K562 (cell line): Measurements from ENCODE around the gene OPCML. TPM values are rescaled to one million over a fixed set of nuclear protein-coding genes. Genes with fewer than 3 reads are reported as not detected.

Experiments used
- ATAC-seq: fragments of 200-7000 bp; cut with Tn5 transposase; 3 replicates; pipeline ENCODE4 v1.9.1; 2020; ENCODE audit warnings: moderate library complexity
- BruUV-seq: library from RNA; stranded (reverse); fragments of 400-500 nt; replicated peaks from 2 replicates; lab custom pipeline; 2021; lab: Mats Ljungman, UMichigan
- CTCF ChIA-PET: fragments of 300-600 bp; formaldehyde crosslinking; extraction: SDS; loops from one replicate; lab custom pipeline; 2021; ENCODE audit warnings: low intra/inter-chr PET ratio; lab: Yijun Ruan, JAX
- POLR2A ChIA-PET: fragments of 300-600, 350-650 bp; sonication (Branson Sonifier 250); formaldehyde crosslinking; extraction: SDS; loops from one replicate; lab custom pipeline; 2021; ENCODE audit warnings: antibody characterized with exemption, inconsistent platforms; lab: Yijun Ruan, JAX
- DNase-seq, 4 experiments: peaks; one replicate each; pipeline versions ENCODE4 v3.0.0 to v3.0.0-alpha.2; 2011 to 2018; ENCODE audit warnings: low spot score in 3 of 4, mixed read lengths in 3 of 4; ENCODE audit errors: extremely low read depth in 1 of 4
- FAIRE-seq: peaks from 2 replicates; lab custom pipeline; 2011; peaks lifted over from hg19 to GRCh38; lab: Jason Lieb, UNC
- H2AFZ ChIP-seq: 2 replicates; pipeline ENCODE4 v1.6.0; 2011; ENCODE audit warnings: low read depth, low read length, control low read depth, inconsistent platforms
- H3K27ac ChIP-seq: fragments of 200-600 bp; 3 replicates; pipeline ENCODE4 v1.8.0; 2011; ENCODE audit warnings: low read depth, mild to moderate bottlenecking, control low read depth, inconsistent platforms, low read length, moderate library complexity, mixed read lengths; ENCODE audit errors: extremely low read depth
- H3K27me3 ChIP-seq, 2 experiments: fragments of 300-600 bp in 1 of 2; 2 replicates in 1 of 2; 3 replicates in 1 of 2; pipeline versions ENCODE4 v1.6.0 to v1.8.0; 2011; ENCODE audit warnings: inconsistent platforms in 2 of 2, low read length in 2 of 2, mild to moderate bottlenecking in 1 of 2, mixed read lengths in 1 of 2, moderate library complexity in 1 of 2; ENCODE audit not compliant: control insufficient read depth in 2 of 2, insufficient read depth in 2 of 2
- H3K36me3 ChIP-seq: fragments of 300-600 bp; 3 replicates; pipeline ENCODE4 v1.8.0; 2011; ENCODE audit warnings: mild to moderate bottlenecking, low read length, inconsistent platforms; ENCODE audit not compliant: control insufficient read depth, insufficient read depth
- H3K4me1 ChIP-seq, 2 experiments: fragments of 200-600 bp in 1 of 2; replicated peaks in 1 of 2; 2 replicates in 1 of 2; 3 replicates in 1 of 2; pipeline versions ENCODE4 v1.5.1 to v1.8.0; 2011; ENCODE audit warnings: inconsistent platforms in 2 of 2, low read length in 2 of 2, mild to moderate bottlenecking in 1 of 2, mixed read lengths in 1 of 2, moderate library complexity in 1 of 2; ENCODE audit not compliant: control insufficient read depth in 2 of 2, insufficient read depth in 2 of 2
- H3K4me2 ChIP-seq: 2 replicates; pipeline ENCODE4 v1.6.1; 2011; ENCODE audit warnings: low read length, control low read depth, inconsistent platforms, mixed read lengths; ENCODE audit not compliant: insufficient read depth
- H3K4me3 ChIP-seq: fragments of 200-600 bp; sonication (generic), shearing (Covaris generic); 2 replicates; pipeline ENCODE4 v1.5.1; 2016; ENCODE audit warnings: control low read depth, inconsistent platforms
- H3K79me2 ChIP-seq: fragments of 200-600 bp; 3 replicates; pipeline ENCODE4 v1.8.0; 2011; ENCODE audit warnings: low read length, inconsistent platforms; ENCODE audit not compliant: control insufficient read depth, insufficient read depth
- H3K9ac ChIP-seq, 2 experiments: 2 replicates each; pipeline versions ENCODE4 v1.6.0 to v1.6.1; 2011; ENCODE audit warnings: low read depth in 2 of 2, low read length in 2 of 2, control low read depth in 1 of 2, inconsistent platforms in 1 of 2, mild to moderate bottlenecking in 1 of 2, mixed read lengths in 1 of 2; ENCODE audit not compliant: insufficient read depth in 1 of 2
- H3K9me1 ChIP-seq: one replicate; pipeline ENCODE4 v1.6.0; 2011; ENCODE audit warnings: inconsistent platforms, mild to moderate bottlenecking, low read length, moderate library complexity; ENCODE audit not compliant: control insufficient read depth, insufficient read depth
- H3K9me3 ChIP-seq: replicated peaks from 2 replicates; pipeline ENCODE4 v1.5.1; 2011; ENCODE audit warnings: low read depth, low read length, inconsistent platforms; ENCODE audit not compliant: control insufficient read depth, insufficient read depth
- H4K20me1 ChIP-seq: replicated peaks from 2 replicates; pipeline ENCODE4 v1.6.1; 2011; ENCODE audit warnings: low read length, inconsistent platforms, mixed read lengths; ENCODE audit not compliant: control insufficient read depth, insufficient read depth
- CBFA2T2 ChIP-seq: fragments of 450-650 bp; conservative IDR thresholded peaks from 2 replicates; pipeline ENCODE4 v1.6.1; 2017; ENCODE audit warnings: mild to moderate bottlenecking
- CBFA2T3 ChIP-seq: fragments of 450-650 bp; IDR thresholded peaks from 2 replicates; pipeline ENCODE4 v1.6.1; 2017
- CEBPB ChIP-seq: fragments of 450-650 bp; IDR thresholded peaks from 2 replicates; pipeline ENCODE4 v1.6.1; 2016; ENCODE audit warnings: missing genetic modification characterization, missing compliant biosample characterization
- COPS2 ChIP-seq: fragments of 450-650 bp; conservative IDR thresholded peaks from 2 replicates; pipeline ENCODE4 v1.6.1; 2016; ENCODE audit warnings: mild to moderate bottlenecking, moderate library complexity
- FOXP1 ChIP-seq: sonication (generic); formaldehyde crosslinking; IDR thresholded peaks from 2 replicates; pipeline ENCODE4 v1.8.0; 2022; ENCODE audit warnings: mild to moderate bottlenecking, missing genetic modification reagents
- IRF1 ChIP-seq: sonication (generic); formaldehyde crosslinking; IDR thresholded peaks from 2 replicates; pipeline ENCODE4 v1.8.0; 2022; ENCODE audit warnings: missing genetic modification reagents, mild to moderate bottlenecking, borderline replicate concordance
- KDM5B ChIP-seq: fragments of 200-600 bp; sonication (generic); IDR thresholded peaks from 2 replicates; pipeline ENCODE4 v1.6.1; 2012; ENCODE audit warnings: low read depth, mild to moderate bottlenecking, moderate library complexity, low read length, control low read depth, inconsistent platforms; ENCODE audit not compliant: insufficient replicate concordance
- MITF ChIP-seq: IDR thresholded peaks from 2 replicates; pipeline ENCODE4 v1.6.1; 2014; ENCODE audit warnings: antibody characterized with exemption
- MYNN ChIP-seq, 2 experiments: sonication (generic); formaldehyde crosslinking in 1 of 2; IDR thresholded peaks; 2 replicates each; pipeline versions ENCODE4 v1.5.0 to v1.6.1; 2016 to 2020; ENCODE audit warnings: antibody characterized with exemption in 1 of 2, missing genetic modification reagents in 1 of 2
- NUFIP1 ChIP-seq: fragments of 450-650 bp; IDR thresholded peaks from 2 replicates; pipeline ENCODE4 v1.6.1; 2018; ENCODE audit not compliant: partially characterized antibody
- RNF2 ChIP-seq: sonication (generic); IDR thresholded peaks from 2 replicates; pipeline ENCODE4 v1.6.1; 2016
- SP2 ChIP-seq: IDR thresholded peaks from 2 replicates; pipeline ENCODE4 v1.6.1; 2011; ENCODE audit warnings: mild to moderate bottlenecking, low read depth, low read length, moderate library complexity; ENCODE audit not compliant: poor library complexity, severe bottlenecking; ENCODE audit errors: extremely low read depth
- TAL1 ChIP-seq: fragments of 450-650 bp; IDR thresholded peaks from 2 replicates; pipeline ENCODE4 v1.6.1; 2016; ENCODE audit warnings: mild to moderate bottlenecking
- TCF3 ChIP-seq: sonication (generic); formaldehyde crosslinking; IDR thresholded peaks from 2 replicates; pipeline ENCODE4 v1.4.0; 2020; ENCODE audit warnings: mild to moderate bottlenecking, missing genetic modification reagents
- ZNF354B ChIP-seq: fragments of 250-450 bp; sonication (Bioruptor Pico); IDR thresholded peaks from 2 replicates; pipeline ENCODE4 v1.4.0; 2020
- ZNF41 ChIP-seq: fragments of 250-450 bp; sonication (Bioruptor Pico); conservative IDR thresholded peaks from 2 replicates; pipeline ENCODE4 v1.4.0; 2020; ENCODE audit warnings: mild to moderate bottlenecking
- WGBS: fragments of 100-300 bp; shearing (Covaris generic); methylation state at CpG from one replicate; pipeline ENCODE4 v1.1.6; 2016; ENCODE audit warnings: low coverage, mixed read lengths; ENCODE audit not compliant: insufficient coverage; ENCODE audit errors: missing lambda C conversion rate; 5-methylcytosine and 5-hydroxymethylcytosine counted together
- in situ Hi-C: fragments of 300-500 bp; cut with MboI; formaldehyde crosslinking; loops from 4 replicates; pipeline ENCODE4 v1.15.0; 2018; ENCODE audit warnings: inconsistent platforms, mixed read lengths
- intact Hi-C: fragments of 100-400 bp; cut with micrococcal nuclease; formaldehyde crosslinking; loops from 2 replicates; pipeline ENCODE4 v1.14.2; 2022
- polyA plus RNA-seq, 8 experiments: library from polyadenylated mRNA; depleted of rRNA in 4 of 8; stranded (reverse) in 5 of 8; unstranded in 3 of 8; fragments of >200 nt; fragmentation: Nextera tagmentation in 2 of 8; fragmentation: Illumina TruSeq in 1 of 8; extraction: Ambion mirVana in 2 of 8; extraction: Trizol in 1 of 8; gene quantifications; 2 replicates each; pipeline versions ENCODE4 v1.2.1 to v1.2.3, GENCODE V29; 2011 to 2014; ENCODE audit warnings: inconsistent platforms in 1 of 8, missing spikeins in 1 of 8
- total RNA-seq, 7 experiments: library from RNA; depleted of rRNA in 6 of 7; stranded (reverse); fragments of >200 nt in 6 of 7; fragmentation: Illumina TruSeq in 2 of 7; extraction: Trizol in 2 of 7; gene quantifications; 2 replicates each; pipeline versions ENCODE4 v1.2.1 to v1.2.3, GENCODE V29; 2011 to 2021; ENCODE audit warnings: low replicate concordance in 1 of 7

OPCML gene
- total and polyA plus RNA-seq, 9 of the 15 experiments (the other 6 are each of a cell fraction or from before 2014, with no cell fraction given) = not detected

- BruUV-seq = no TSS peak
- ATAC-seq (no peak), DNase-seq (no peak), FAIRE-seq (no peak)
- Histone ChIP-seq H3K9me1 (no peaks in the 10 kb centered on the region), H3K9ac (no peak overlapping the region), H3K27me3 (no peaks in the 10 kb centered on the region), H3K4me3 (no peak overlapping the region), H4K20me1 (no peaks in the 10 kb centered on the region), H3K9me3 (no peaks in the 10 kb centered on the region), H2AFZ (no peak overlapping the region), H3K27ac (no peak overlapping the region), H3K4me1 (no peaks in the 10 kb centered on the region), H3K79me2 (no peaks in the 10 kb centered on the region), H3K36me3 (no peaks in the 10 kb centered on the region), H3K4me2 (no peak overlapping the region)
- POLR2A ChIA-PET = interaction anchor here (0.5 kb wide), 1 partner anchor 103 kb away, joined by 3 read pairs; no protein-coding TSS in a partner anchor
- CTCF ChIA-PET = no interaction called here
- 0% methylated on average over 3 of the region's 3 CpGs for WGBS
- intact Hi-C loops = no loop called here
- in situ Hi-C loops = loop anchor here (25.0 kb wide), 1 partner anchor 704 kb away; the partner anchor contains the start of gene SPATA19
- no peak for TF ChIP-seq FOXP1 (CRISPR knock-in tag)
- peak; percentile 45; the same call in 1 of the 2 replicates for TF ChIP-seq CEBPB (tag)
Measured at GRCh38 chr11:133133050-133133449, 399.3 kb downstream of the OPCML start.

- no peak overlapping the region for H3K4me2 ChIP-seq
- H4K20me1 ChIP-seq = no peaks in the 10 kb centered on the region
- H3K4me3 ChIP-seq = no peak overlapping the region
- no peaks in the 10 kb centered on the region for H3K27me3 ChIP-seq
- FAIRE-seq (no peak), ATAC-seq (no peak), DNase-seq (peak in 3 of 4 experiments; percentile 6 to 29 (median 12))
- ChIA-PET CTCF (no interaction called here), POLR2A (interaction anchor here (0.6 kb wide), 1 partner anchor 10 kb away, joined by 3 read pairs; no protein-coding TSS in a partner anchor)
- H3K27ac ChIP-seq = no peak overlapping the region
- no peak overlapping the region for H2AFZ ChIP-seq
- intact Hi-C loops = no loop called here
- H3K9me3 ChIP-seq = no peaks in the 10 kb centered on the region
- no peak overlapping the region for H3K9ac ChIP-seq
- in situ Hi-C loops = loop anchor here (25.0 kb wide), 1 partner anchor 710 kb away; the partner anchor contains the start of gene SPATA19
- no peaks in the 10 kb centered on the region for H3K9me1 ChIP-seq
- no TSS peak for BruUV-seq
- WGBS = 0% methylated on average over 7 of the region's 7 CpGs
- H3K79me2 ChIP-seq = no peaks in the 10 kb centered on the region
- H3K4me1 ChIP-seq = no peaks in the 10 kb centered on the region
- no peaks in the 10 kb centered on the region for H3K36me3 ChIP-seq
- TF ChIP-seq IRF1 (no peak), ZNF41 (no peak), MYNN (IDR thresholded peaks at IDR 0.05) (no peak), MYNN (CRISPR knock-in tag; IDR thresholded peaks at IDR 0.05) (no peak), TCF3 (CRISPR knock-in tag) (peak; percentile 58), CBFA2T3 (peak; percentile 57), ZNF354B (CRISPR knock-in tag) (no peak), KDM5B (no peak), SP2 (no peak), RNF2 (no peak), NUFIP1 (no peak), COPS2 (no peak), TAL1 (peak; percentile 43; the same call in 1 of the 2 replicates), CBFA2T2 (peak; percentile 47), MITF (no peak)
Measured at GRCh38 chr11:133127741-133128140, 404.6 kb downstream of the OPCML start.
